HG02571 (cell line): ENCODE measurements around the gene USP16.

Experiments used
- ATAC-seq: cut with Tn5 transposase; IDR thresholded peaks from one replicate; pipeline ENCODE4 v1.9.1; 2021; ENCODE audit warnings: mild to moderate bottlenecking, moderate library complexity; ENCODE audit not compliant: unreplicated experiment

USP16 gene

DNA sequence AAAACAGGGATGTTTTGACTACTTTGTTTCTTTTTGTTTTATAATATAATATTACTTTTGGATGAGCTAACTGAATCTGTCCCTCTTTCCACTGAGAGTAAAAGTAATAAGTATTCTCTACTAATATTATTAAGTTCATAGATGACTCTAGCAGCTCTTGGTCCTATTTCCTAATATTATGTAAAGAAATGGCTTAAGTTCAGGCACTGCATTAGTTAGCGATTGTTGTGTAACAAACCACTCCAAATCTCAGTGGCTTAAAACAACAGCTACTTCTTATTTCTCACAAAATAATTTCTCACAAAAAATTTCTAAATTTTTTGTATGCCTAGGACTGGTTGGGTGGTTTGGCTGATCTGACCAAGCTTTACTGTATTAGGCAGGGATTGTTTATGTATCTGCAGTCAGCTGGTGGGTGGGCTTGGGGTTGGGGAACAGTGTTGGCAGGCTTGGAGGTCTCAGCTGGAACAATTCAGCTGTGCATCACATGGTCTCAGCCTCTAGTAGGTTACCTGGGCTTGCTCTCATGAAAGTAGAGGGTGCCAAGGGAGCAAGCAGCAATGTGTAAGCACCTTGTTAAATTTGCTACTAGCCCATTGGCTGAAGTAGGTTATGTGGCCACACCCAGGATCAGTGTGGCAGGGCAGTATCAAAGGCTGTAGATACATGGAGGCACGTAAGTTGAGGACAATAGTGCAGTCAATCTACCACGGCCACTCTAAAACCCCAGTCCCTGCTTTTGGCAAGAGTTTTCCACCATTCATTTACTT lies 57.8 kb downstream of the USP16 start:
- ATAC-seq: no peak

- ATAC-seq: no peak
These were observed 58.8 kb downstream of the USP16 start for GRCh38 chr21:29083306-29083705.

- ATAC-seq: no peak
These were observed 59.9 kb downstream of the USP16 start for GRCh38 chr21:29084372-29084771.

DNA sequence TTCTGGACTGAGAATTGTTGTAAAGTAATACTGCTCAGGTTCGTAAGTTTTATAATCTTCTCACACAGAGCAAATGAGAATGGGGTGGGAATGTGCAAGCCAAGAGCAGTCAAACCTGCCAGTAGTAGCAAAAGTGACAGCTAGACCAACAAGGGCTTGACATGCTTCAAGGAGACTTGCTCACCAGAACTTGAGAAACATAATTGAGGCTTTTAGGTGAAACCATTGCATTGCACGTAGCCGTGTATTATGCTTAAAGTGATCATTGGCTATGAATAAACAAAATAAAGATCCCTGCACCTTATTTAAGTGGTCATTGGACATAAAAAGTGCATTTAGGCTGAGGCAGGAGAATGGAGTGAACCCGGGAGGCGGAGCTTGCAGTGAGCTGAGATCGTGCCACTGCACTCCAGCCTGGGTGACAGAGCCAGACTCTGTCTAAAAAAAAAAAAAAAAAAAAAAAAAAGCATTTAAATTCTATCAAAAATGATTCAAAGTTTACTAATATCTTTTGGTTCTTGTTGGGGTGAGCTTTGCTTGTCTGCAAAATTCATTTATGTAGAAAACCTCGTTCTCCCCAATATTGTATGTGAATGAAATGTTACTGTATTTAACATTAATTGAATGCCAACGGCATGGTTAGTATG lies 60.8 kb downstream of the USP16 start:
- ATAC-seq: no peak

DNA sequence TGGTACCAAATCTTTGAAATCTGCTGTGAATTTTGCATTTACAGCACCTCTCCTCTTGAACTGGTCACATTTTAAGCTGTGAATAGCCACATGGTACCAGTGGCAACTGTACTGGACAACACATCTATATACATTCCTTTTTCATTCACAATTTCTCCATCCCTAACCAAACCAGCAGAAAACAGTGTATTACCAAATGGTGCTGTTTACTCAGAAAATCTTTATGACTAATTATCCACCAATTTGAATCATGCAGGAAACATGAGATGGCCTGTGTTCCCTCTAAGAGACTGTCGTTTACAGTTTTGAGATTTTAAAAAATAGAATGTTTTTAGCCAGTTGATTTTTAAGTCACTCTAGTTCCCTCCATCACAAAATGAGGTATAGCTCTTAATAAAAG lies 66.6 kb downstream of the USP16 start:
- no peak for ATAC-seq

GRCh38 chr21:29092102-29092959 lies 67.9 kb downstream of the USP16 start:
- ATAC-seq: no peak

DNA sequence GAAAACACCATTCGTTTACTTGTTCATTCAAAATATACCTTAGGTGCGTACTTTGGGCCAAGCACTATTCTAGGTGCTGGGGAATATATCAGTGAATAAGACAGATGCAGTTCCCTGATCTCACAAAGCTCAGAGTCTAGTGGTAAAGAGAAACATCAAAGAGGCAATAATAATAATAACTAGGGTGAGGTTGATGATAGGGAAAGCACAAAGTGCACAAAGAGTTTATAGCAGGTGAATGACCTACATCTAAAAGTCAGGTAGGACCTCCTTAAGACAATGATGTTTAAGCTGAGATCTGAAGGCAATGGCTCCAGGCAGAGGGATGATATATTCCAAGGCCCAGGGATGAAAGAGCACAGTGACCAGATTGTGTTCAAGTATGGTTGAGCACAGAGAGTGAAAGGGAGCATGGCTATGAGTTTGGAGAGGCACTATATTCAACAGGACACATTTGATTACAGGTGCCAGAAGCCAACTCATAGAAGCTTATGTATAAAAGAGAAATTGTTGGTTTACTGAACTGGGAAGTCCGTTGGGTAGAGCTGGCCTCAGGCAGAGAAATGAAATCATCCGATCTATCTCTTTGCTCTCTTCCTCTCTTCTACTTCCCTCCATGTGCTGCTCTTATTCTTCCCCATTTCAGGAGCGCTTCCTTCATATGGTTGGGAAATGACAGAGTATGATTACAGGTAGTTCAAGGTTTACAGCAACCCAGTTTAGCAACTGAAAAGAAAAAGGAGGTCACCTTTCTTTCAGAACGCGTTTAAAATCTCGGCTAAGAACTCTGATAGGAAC lies 71.9 kb downstream of the USP16 start:
- no peak for ATAC-seq

DNA sequence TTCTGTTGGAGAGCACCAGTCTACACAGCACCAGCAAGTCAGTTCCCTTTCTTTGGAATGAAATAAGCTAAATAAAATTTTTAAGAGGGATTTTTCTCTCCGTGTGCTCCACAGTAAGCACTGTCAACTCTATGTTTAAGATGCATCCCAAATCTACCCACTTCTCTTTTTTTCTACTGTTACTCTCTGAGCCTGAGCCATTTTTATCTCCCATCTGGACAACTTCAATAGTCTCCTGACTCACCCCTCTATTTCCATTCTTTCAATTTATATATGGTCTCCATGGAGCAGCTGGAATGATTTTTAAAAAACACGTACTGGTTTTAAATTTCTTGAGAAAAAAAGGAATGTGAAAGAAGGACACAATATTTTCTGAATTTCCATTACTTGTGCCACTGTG lies 73.7 kb downstream of the USP16 start:
- no peak for ATAC-seq

GRCh38 chr21:29102791-29103257 lies 78.4 kb downstream of the USP16 start:
- ATAC-seq: no peak
